HepG2 (cell line): ENCODE data around the gene TBL2. TPM values are rescaled to one million over a fixed set of nuclear protein-coding genes. Genes with fewer than 3 reads are reported as not detected.

Experiments used
- ARNT ChIP-seq: fragments of 450-650 bp; IDR thresholded peaks from 2 replicates; pipeline ENCODE4 v1.6.1; 2017
- FOXK1 ChIP-seq: sonication (generic); formaldehyde crosslinking; IDR thresholded peaks from 2 replicates; pipeline ENCODE4 v1.4.0; 2020; ENCODE audit warnings: low read depth, missing genetic modification reagents, borderline replicate concordance
- MAFK ChIP-seq, 2 experiments: IDR thresholded peaks in 1 of 2; conservative IDR thresholded peaks in 1 of 2; 2 replicates each; pipeline ENCODE4 v1.6.1; 2011; ENCODE audit warnings: improper control_type of control experiment in 2 of 2, low read length in 2 of 2
- MEF2D ChIP-seq: sonication (generic); formaldehyde crosslinking; IDR thresholded peaks from 2 replicates; pipeline ENCODE4 v1.5.1; 2020; ENCODE audit warnings: mild to moderate bottlenecking, missing genetic modification reagents
- MEIS1 ChIP-seq: sonication (generic); formaldehyde crosslinking; IDR thresholded peaks from 2 replicates; pipeline ENCODE4 v1.9.0; 2021; ENCODE audit warnings: mild to moderate bottlenecking, missing genetic modification reagents, moderate library complexity, borderline replicate concordance
- PAWR ChIP-seq: sonication (generic); formaldehyde crosslinking; IDR thresholded peaks from 2 replicates; pipeline ENCODE4 v1.4.0; 2020; ENCODE audit warnings: missing genetic modification reagents, mild to moderate bottlenecking, borderline replicate concordance
- RBFOX2 ChIP-seq: fragments of 200-400 bp; formaldehyde crosslinking; IDR thresholded peaks from 2 replicates; pipeline ENCODE4 v1.6.1; 2017; ENCODE audit warnings: low read depth, mild to moderate bottlenecking, low read length
- RFX1 ChIP-seq: fragments of 450-650 bp; IDR thresholded peaks from 2 replicates; pipeline ENCODE4 v1.6.1; 2017
- SAFB2 ChIP-seq: sonication (generic); formaldehyde crosslinking; IDR thresholded peaks from 2 replicates; pipeline ENCODE4 v1.5.1; 2020; ENCODE audit warnings: missing genetic modification reagents, low read depth, mild to moderate bottlenecking, borderline replicate concordance
- SNAI1 ChIP-seq: sonication (generic); formaldehyde crosslinking; IDR thresholded peaks from 2 replicates; pipeline ENCODE4 v1.5.0; 2020; ENCODE audit warnings: mild to moderate bottlenecking, missing genetic modification reagents, borderline replicate concordance
- ZBTB2 ChIP-seq: sonication (generic); formaldehyde crosslinking; IDR thresholded peaks from 2 replicates; pipeline ENCODE4 v1.8.0; 2022; ENCODE audit warnings: low read depth, missing genetic modification reagents
- ZBTB21 ChIP-seq: sonication (generic); formaldehyde crosslinking; IDR thresholded peaks from 2 replicates; pipeline ENCODE4 v1.4.0; 2020; ENCODE audit warnings: missing genetic modification reagents
- ZBTB3 ChIP-seq: sonication (generic); formaldehyde crosslinking; IDR thresholded peaks from 2 replicates; pipeline ENCODE4 v1.4.0; 2020; ENCODE audit warnings: low read depth, mild to moderate bottlenecking, moderate library complexity, missing genetic modification reagents, borderline replicate concordance
- ZFP82 ChIP-seq: sonication (generic); formaldehyde crosslinking; IDR thresholded peaks from 2 replicates; pipeline ENCODE4 v1.5.1; 2020; ENCODE audit warnings: mild to moderate bottlenecking, missing genetic modification reagents, borderline replicate concordance
- ZNF296 ChIP-seq: sonication (generic); formaldehyde crosslinking; conservative IDR thresholded peaks from 2 replicates; pipeline ENCODE4 v1.5.0; 2020; ENCODE audit warnings: mild to moderate bottlenecking, missing genetic modification reagents
- ZNF407 ChIP-seq: sonication (generic); formaldehyde crosslinking; IDR thresholded peaks from one replicate; pipeline ENCODE4 v1.5.1; 2020; ENCODE audit warnings: mild to moderate bottlenecking, missing genetic modification reagents; ENCODE audit errors: not compliant biosample characterization
- ZNF547 ChIP-seq: sonication (generic); formaldehyde crosslinking; IDR thresholded peaks from 2 replicates; pipeline ENCODE4 v1.5.1; 2020; ENCODE audit warnings: mild to moderate bottlenecking, missing genetic modification reagents
- ZNF816 ChIP-seq: sonication (generic); formaldehyde crosslinking; IDR thresholded peaks from 2 replicates; pipeline ENCODE4 v1.8.0; 2022; ENCODE audit warnings: missing genetic modification reagents, mild to moderate bottlenecking, borderline replicate concordance
- ZZZ3 ChIP-seq: sonication (generic); formaldehyde crosslinking; IDR thresholded peaks from 2 replicates; pipeline ENCODE4 v1.4.0; 2020; ENCODE audit warnings: missing genetic modification reagents, mild to moderate bottlenecking, borderline replicate concordance
- polyA plus RNA-seq, 8 experiments: library from polyadenylated mRNA; depleted of rRNA in 3 of 8; stranded (reverse) in 7 of 8; unstranded in 1 of 8; fragments of >200 nt; fragmentation: Illumina TruSeq in 4 of 8; extraction: Trizol in 4 of 8; gene quantifications; 2 replicates each; pipeline versions ENCODE4 v1.2.1 to v1.2.3, GENCODE V29; 2011 to 2016; ENCODE audit warnings: low read depth in 4 of 8, missing spikeins in 1 of 8, mixed read lengths in 1 of 8; ENCODE audit not compliant: insufficient read depth in 1 of 8
- total RNA-seq, 5 experiments: library from RNA; depleted of rRNA; stranded (reverse); fragments of >200 nt; fragmentation: Illumina TruSeq; extraction: Trizol; gene quantifications; 2 replicates each; pipeline ENCODE4 v1.2.3, GENCODE V29; 2016; ENCODE audit warnings: low read depth in 1 of 5

TBL2 gene
- total and polyA plus RNA-seq, 2 of the 13 experiments (the other 11 are each of a cell fraction or from before 2014, with no cell fraction given), result 43.4 to 47.2 TPM

GRCh38 chr7:73557397-73558257, 20.8 kb downstream of the TBL2 start, which contains the start of gene BCL7B (continued):
- TF ChIP-seq ZBTB21, result no peak
- peak; percentile 46; the same call in 1 of the 2 replicates for TF ChIP-seq ZFP82 (CRISPR knock-in tag)
- TF ChIP-seq RBFOX2, result peak; percentile 86
- 0 out of 2 replicates have a peak, but pooled peaks have one; percentile 49 for TF ChIP-seq SAFB2 (CRISPR knock-in tag)
- peak; percentile 83; the same call in 1 of the 2 replicates for TF ChIP-seq ZNF816 (CRISPR knock-in tag)
- peak; percentile 85 for TF ChIP-seq ZNF407 (CRISPR knock-in tag)
- peak; percentile 84; the same call in 1 of the 2 replicates for TF ChIP-seq ZBTB2 (CRISPR knock-in tag)
- TF ChIP-seq MAFK (conservative IDR thresholded peaks at IDR 0.05 in 1 of 2, IDR thresholded peaks at IDR 0.05 in 1 of 2; ENCODE audit: low read length in 2 of 2), result no peak
- TF ChIP-seq MEF2D (CRISPR knock-in tag), result peak; percentile 77; the same call in 1 of the 2 replicates
- TF ChIP-seq ZNF296 (CRISPR knock-in tag), result no peak
- no peak; the same call in 1 of the 2 replicates for TF ChIP-seq ZZZ3 (CRISPR knock-in tag)
- TF ChIP-seq FOXK1 (CRISPR knock-in tag), result no peak
- TF ChIP-seq SNAI1 (CRISPR knock-in tag), result peak; percentile 88
- TF ChIP-seq ZBTB3 (CRISPR knock-in tag), result no peak; the same call in 1 of the 2 replicates
- no peak for TF ChIP-seq PAWR
- TF ChIP-seq ZNF547, result peak; percentile 99
- no peak for TF ChIP-seq RFX1
- no peak for TF ChIP-seq ARNT
- TF ChIP-seq MEIS1 (CRISPR knock-in tag), result 0 out of 2 replicates have a peak, but pooled peaks have one; percentile 42
